Left cardiac atrium (tissue), 4 donors: ENCODE results near the gene COL28A1. TPM values are rescaled to one million over a fixed set of nuclear protein-coding genes. Genes with fewer than 3 reads are reported as not detected.

Experiments
- ATAC-seq, 2 donors: fragments of 200-7000 bp; cut with Tn5 transposase; one replicate each; pipeline ENCODE4 v1.9.1; 2020; ENCODE audit warnings: mild to moderate bottlenecking in 2 of 2, moderate library complexity in 2 of 2
- DNase-seq: peaks from one replicate; pipeline ENCODE4 v3.0.0-alpha.2; 2020
- intact Hi-C, 2 donors: fragments of 100-400 bp; cut with DNase I; formaldehyde crosslinking; loops; one replicate each; pipeline versions ENCODE4 v1.14.1 to v1.15.1; 2022 to 2023
- total RNA-seq, 2 donors: library from RNA; stranded (reverse); fragmentation: NEBNext Ultra II Directional; extraction: Animal tissue kit (Norgen Biotek cat#: 25700); gene quantifications; one replicate each; pipeline ENCODE4 v1.2.1, GENCODE V29; 2021
- donor health status: DM: no; HTN: yes; CAD: no.
- donor health status: DM: no; HTN: yes; CAD: no; lungs with severe emphysema.
- donor health status: DM: yes; HTN: yes; CAD: no.
- donor health status: Dilated cardiomyopathy.

The COL28A1 gene
- total RNA-seq, 2 donors from 2014 or later, result 3.6 to 8.9 TPM

DNA sequence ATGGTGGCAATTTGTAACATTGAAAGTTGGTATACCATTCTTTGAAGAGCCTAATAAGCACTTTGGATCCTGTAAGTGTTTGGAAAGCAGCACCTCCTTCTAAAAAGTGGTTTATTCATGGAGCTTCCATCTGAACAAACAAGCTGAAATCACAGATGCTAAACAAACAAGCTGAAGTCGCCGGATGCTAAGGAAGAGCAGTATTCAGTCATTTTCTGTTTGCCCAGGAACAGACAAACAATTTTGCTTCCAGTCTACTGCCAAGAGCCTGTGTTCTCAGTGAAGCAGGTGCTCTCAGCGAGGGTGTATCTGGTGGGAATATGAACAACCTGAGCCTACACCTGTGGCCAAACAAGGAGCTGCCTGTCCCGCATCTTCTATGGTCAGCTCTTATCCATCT is 6.3 kb downstream of the COL28A1 start:
- no peak for DNase-seq
- ATAC-seq, result no peak
- intact Hi-C loops, result no loop called here

DNA sequence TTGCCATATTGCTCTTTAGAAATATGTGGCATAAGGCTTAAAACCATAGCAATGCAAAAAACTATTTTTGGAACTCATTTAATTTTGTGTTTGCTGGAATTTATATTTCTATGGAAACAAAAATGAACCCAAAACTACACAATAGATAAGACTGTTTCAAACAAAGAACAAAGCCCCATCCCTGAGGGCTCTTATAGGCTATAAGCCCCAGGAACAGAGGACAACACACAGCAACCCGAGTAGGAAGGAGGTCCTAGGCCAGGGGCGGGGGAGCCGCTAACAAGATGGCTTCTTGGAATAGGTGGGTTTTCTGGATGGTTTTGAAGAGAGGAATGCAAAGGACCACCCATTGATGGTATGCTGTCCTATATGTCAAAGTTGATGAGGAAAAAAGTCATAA is 8.6 kb downstream of the COL28A1 start:
- intact Hi-C loops, result no loop called here
- DNase-seq, result no peak
- no peak for ATAC-seq

DNA sequence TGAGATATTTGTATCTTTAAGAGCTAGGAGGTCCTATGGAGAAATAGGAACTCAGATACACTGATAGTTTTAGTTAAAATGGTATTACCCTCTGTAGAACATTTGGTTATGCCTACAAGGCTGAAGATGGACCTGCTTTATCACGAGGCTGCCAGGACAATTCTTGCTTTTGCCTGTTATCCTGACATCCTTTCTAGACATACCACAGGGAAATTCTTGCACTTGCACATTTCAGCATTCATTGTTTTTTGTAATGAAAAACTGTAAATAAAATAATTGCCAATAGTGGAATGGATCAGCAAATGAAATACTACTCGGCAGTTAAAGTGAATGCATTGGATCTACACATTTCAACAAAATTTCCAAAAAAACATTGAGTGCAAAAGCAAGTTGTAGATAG is 9.7 kb downstream of the COL28A1 start:
- intact Hi-C loops, result no loop called here
- DNase-seq (no peak), ATAC-seq (no peak)

DNA sequence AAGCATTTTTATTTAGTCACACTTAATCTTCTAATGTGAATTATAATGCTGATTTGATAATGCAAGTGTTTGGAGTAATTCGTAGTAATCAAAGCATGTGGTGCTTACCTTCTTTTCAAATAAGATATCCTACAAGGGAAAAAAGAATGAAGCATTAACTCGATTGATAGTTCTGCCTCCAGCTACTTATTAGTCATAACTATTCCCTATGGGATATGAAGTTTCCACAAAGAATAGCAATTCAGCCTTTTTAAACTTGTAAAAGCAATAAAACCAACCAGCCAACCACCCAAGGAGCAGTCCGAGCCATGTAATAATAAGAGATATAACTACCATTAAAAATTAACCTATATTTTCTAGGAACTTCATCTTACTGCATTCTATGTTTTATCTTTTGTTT is 11.6 kb downstream of the COL28A1 start:
- ATAC-seq, result no peak

DNA sequence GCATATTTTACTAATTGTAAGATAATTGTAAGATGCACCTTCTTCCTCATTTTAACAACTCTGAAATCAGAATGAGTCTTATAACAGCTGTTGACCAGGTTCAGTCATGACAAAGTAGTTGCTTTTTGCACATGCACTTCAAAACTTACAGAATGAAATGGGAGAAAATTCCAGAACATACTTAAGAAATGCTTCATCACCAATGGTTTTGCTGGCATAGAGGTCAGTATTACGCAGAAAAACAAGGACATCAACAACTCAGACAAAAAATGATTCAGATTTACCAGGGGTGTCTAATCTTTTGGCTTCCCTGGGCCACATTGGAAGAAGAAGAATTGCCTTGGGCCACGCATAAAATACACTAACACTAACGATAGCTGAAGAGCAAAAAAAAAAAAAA is 13.3 kb downstream of the COL28A1 start:
- DNase-seq (no peak), ATAC-seq (no peak)
- intact Hi-C loops, result no loop called here

More for the DNA sequence above, 11.6 kb downstream of the COL28A1 start:
- intact Hi-C loops, result no loop called here
- no peak for DNase-seq

DNA sequence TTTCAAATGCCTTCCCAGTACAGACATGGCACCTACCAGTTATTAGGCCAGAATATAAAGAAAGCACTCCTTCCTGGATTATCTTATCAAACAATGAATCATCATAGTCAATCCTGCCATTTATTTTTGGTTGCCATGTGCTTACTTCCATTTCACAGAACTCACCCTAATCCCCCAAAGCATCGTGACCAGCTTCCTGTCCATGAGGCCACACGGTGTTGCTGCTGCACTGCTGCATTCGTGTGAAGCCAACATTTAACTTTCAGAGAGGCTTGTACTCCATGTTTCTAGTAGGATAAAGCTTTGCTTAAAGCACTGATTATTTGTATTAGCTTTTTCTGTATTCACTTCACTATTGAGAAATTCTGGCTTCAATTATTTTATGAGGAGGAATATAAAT is 14.4 kb downstream of the COL28A1 start:
- intact Hi-C loops, result no loop called here
- DNase-seq, result no peak
- ATAC-seq, result no peak

DNA sequence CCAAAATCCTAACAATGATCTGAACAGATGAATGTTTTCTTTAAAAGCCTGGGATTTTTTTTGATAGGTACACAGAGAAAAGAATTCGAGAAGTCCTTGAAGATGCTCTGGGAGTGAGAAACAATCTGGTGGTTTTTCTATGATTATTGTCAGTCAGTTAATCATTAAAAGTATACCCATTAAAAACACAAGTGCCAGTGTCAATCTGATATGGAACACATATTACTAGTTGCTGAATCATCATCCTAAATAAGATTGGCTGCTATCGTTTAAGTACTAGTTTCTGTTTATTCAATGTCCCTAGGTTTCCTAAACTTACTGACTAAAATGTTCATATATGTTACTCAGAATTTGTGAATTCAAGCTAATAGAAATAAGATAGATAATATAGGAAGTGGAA is 16.1 kb downstream of the COL28A1 start:
- intact Hi-C loops, result no loop called here
- no peak for ATAC-seq

DNA sequence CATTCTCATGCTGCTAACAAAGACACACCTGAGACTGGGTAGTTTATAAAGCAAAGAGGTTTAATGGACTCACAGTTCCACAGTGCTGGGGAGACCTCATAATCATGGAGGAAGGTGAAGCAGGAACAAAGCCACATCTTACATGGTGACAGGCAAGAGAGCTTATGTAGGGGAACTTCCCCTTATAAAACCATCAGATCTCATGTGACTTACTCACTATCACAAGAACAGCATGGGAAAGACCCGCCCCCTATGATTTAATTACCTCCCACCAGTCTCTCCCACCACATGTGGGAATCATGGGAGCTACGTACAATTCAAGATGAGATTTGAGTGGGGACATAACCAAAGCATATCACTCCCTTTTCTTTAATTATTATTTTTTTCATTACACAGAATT is 16.6 kb downstream of the COL28A1 start:
- ATAC-seq (no peak), DNase-seq (no peak)
- intact Hi-C loops, result no loop called here

More for the DNA sequence above, 16.1 kb downstream of the COL28A1 start:
- no peak for DNase-seq

DNA sequence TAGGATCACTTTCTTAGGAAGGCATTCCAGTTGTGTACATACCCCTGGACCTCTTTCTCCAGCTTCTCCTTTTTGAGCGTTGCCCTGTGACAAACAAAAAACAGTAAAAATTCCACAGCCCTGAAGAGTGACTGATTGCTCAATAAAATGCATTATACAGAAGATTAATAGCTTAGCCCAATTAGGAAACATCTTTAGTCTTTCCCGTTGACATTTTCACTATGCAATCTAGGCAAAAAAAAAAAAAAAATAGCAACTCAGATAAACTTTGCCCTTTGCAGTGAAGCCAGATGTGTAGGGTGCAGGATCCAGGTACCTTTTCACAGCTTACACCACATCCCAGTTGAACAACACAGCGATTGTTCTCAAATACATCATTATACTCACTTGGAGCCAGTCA is 17.9 kb downstream of the COL28A1 start:
- DNase-seq (no peak), ATAC-seq (peak in 1 of 2 donors; percentile 41)
- intact Hi-C loops, result no loop called here

DNA sequence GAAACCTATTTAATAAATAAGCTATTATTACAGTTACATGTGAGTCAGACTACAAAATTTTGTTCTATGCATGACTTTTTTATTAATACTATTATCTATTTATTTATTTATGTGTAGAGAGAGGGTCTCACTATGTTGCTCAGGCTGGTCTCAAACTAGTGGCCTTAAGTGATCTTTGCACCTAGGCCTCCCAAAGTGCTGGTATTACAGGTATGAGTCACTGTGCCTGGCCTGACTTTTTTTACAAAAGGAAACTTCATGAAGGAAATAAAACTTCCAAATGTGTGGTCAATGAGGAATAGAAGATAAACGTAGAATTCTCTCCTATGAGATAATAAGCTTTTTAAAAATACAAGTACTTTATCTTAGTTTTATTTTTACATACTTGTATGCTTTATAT is 19.0 kb downstream of the COL28A1 start:
- intact Hi-C loops, result no loop called here
- no peak for DNase-seq
- no peak for ATAC-seq

DNA sequence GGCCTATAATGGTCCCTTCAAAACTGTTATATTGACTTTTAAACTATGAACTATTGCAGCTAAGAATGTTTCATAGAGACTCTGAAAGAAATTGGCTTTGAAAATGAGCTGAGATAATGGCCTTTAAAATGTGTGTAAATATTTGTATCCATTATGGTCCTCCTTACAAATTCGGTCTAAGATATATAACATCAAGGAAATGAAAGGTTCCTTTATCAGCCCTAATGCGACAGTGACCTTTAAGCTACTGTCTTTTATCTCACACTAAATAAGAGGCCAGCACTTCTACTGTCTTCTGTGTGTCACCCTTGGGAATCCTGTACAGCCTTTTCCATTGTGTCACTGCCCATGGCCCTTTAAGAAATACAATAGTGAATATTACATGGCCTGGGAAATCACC is 19.5 kb downstream of the COL28A1 start:
- DNase-seq (no peak), ATAC-seq (no peak)
- intact Hi-C loops, result no loop called here

DNA sequence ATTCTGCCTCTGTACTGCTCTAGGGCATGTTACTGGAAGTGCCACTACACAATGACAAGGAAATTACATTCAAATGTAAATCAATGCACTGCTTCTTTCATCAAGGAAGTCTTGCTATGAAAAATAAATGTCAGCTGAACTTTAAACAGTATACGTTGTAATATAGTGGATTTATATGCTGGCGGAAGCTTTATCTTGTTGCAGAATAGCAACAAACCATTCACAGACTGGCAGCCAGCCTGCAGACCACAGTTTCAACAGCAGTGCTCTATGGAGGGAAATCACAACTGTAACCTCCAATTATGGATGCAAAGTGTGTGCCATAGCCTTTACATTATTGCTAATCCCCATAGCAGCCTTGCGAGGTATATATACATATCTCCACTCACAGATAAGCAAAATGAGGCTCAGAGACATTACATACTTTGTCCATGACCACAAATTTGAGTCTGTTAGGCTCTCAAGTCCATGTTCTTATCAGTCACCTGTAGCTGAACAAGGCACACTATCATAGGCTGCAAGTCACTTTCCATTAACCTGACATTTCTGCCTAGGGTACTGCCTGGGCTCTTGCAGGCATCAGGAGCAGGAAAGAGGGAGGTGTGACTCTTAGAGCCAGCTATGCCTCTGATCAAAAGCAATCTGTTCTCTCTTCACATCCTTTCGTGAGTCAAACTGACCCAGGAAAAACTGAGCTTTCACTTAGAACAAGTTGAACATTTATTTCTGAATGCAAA is 22.6 kb downstream of the COL28A1 start:
- DNase-seq (no peak), ATAC-seq (no peak)
- intact Hi-C loops, result no loop called here

DNA sequence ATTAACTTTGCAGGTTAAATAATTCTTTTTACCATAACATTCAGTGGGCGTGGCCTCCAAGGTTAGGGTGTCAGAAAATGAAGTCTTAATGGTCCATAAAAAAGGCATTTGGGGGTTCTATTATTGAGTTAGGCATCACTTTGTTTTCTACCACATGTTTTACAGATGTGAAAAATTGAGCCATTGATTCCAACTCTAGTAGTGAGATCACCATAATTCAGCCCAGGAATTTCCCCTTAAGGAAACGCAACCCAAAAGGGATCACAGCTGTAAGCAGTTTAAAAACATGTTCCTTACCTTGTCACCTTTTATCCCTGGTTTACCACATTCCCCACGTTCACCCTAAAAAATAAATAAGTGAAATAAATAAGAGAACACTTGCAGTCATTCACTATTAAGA is 24.9 kb downstream of the COL28A1 start:
- intact Hi-C loops, result no loop called here
- ATAC-seq, result no peak
- no peak for DNase-seq

DNA sequence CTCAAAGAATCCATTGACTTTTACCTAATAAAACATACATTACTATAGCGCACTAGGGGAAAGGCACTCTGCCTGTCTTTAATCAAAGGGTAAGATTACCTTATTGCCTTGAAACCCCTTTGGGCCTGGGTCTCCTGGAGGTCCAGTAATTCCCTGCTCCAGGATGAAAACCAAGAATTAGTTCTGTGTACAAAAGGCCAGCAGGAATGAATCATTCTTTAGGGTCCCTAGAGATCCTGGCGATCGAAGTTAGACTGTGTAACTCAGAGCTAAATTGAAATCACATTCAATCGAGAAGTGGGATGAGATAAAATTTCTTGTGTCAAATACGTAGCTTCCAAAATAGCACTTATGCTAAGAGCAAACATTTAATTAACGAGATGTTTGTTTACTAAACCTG is 29.8 kb downstream of the COL28A1 start:
- intact Hi-C loops, result no loop called here
- peak in 1 of 2 donors; percentile 46 for ATAC-seq
- DNase-seq, result no peak

DNA sequence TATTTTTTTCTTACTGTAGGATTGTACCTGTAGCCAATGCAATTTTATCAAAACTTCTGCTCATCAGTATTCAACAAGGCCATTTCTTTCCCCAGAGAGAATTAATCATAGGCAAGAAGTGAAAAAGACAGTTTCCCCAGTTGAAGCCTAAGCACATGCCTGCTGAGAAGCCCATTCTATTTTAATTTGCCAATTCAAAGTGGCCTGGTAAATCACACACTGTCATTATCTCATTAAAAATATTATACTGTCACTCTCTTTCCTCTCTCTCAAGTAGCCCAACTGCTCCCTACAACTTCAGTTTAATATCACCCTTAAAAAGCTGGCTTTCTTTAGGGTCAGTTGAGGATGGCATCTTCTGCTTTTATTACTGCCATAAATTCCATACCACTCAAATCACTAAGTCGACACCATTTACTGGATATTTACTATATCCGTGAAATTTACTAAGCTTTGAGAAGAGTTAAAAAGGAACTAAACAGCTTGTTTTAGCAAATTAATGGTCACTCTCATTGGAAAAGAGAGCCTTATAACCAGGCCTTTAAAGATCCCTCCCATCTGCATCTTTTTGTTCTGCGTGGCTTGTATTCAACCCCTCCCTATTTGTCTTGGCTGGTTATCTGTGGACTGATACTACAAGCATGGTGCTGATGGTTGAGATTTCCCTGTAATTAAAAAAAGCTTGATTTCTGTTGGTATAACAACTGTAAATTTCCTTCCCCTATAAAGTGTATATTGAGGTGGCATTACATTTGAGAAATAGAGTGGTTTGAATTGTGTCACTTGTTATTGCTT is 30.6 kb downstream of the COL28A1 start:
- intact Hi-C loops, result no loop called here
- ATAC-seq, result no peak
- no peak for DNase-seq

DNA sequence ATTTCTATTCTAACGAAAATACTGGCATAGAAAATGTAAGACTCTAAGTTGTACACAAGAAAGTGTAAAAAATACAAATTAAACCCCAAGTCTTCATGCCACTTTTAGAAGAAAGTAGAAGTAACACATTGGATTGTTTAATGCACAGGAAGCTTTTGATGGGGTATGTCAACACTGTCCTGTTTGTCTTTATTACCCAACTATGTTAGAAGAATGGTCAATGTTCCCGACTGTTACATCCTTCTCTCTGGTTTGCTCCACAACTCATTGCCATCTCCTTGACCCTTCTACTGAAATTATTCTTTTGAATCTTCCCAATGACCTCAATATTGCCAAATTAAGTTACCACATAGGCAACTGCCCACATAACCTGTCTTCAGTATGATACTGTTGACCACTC is 35.8 kb downstream of the COL28A1 start:
- ATAC-seq, result no peak
- intact Hi-C loops, result no loop called here
- no peak for DNase-seq

DNA sequence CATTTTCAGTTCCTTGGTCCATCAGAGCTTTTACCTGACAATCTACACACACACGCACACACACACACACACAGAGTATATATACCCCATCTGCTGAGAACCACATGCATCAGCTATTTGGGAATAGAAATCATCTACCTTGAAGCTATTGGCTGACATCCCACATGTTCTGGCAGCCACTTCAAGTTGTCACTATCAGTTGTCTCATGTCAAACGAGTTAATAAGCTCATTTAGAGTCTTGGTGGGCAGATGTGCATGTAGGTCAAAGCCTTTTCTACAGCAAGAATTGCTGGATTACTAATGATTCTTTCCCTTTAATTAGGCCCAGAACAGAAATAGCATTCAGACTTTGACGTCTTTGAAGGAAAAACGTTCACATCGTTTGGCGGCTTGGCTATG is 36.8 kb downstream of the COL28A1 start:
- intact Hi-C loops, result no loop called here
- DNase-seq (no peak), ATAC-seq (no peak)

DNA sequence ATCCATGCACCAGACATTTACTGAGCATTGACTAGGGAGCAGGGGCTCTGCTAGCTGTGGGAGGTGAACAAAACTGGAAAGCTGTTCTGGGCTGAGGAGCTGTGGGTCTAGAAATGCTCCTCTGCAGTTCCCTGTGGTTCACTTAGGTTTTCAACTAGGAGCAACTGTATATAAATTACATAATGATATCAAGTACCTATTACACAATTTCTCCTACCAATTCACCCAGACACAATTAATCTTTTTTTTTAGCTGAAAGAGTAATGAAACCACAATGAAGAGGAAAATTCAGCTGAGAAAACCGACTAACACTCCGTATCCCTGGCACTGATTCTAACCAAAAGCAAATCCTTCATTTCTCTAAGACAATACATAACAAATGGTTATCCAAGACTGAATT is 39.4 kb downstream of the COL28A1 start:
- no peak for ATAC-seq
- intact Hi-C loops, result no loop called here
- no peak for DNase-seq

DNA sequence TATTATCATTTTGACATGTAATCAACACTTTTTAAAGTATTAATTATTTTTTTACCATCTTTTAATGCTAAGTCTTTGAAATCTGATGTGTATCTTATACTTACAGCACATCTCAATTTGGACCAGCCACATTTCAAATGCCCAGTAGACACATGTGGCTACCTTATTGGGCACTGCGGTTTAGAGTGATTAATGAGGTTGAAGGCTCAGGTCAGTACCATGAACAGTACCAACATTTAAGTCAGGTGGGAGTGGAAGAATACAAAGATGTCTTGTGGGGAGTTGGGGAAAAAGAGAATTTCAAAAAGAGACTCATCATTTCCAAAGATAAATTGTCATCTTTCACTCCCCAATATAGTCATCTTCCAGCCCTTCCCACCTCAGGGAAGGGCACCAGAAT is 40.5 kb downstream of the COL28A1 start:
- ATAC-seq (no peak), DNase-seq (no peak)
- intact Hi-C loops, result no loop called here

DNA sequence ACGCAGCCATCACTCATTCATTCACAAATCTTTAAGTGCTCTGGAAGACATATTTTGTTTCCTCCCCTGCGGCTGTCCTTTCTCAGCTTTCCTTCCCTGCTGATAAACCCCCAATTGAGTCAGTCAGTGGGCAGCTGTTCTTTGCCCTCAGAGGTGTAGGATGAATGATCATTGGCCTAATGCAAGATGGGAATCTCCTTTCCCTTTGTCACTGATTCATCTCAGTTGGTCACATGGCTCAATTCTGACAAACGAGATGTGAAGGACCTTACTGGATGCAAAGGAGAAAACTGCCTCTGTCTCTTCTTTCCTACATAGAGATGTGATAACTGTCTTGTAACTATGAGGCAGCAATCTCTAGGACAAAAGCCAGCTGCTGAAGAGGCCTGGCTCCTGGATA is 44.6 kb downstream of the COL28A1 start:
- no peak for ATAC-seq

DNA sequence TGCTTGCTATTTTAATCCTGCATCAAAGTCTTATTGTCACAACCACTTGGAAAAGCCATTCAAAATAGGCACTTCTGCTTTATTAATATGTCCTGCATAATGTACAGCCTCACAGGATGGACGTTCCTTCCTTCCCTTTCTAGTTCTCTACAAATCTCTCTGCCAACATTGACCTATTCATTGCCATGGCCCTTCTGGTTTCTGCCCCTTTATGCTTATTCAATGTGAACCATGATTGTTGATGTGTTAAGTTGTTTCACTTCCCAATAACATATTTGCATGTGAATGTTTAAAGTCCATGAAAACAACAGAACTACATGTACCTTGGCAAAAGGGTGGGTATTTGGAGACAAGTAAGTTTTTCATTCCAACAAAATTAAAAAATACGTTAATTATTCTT is 45.7 kb downstream of the COL28A1 start:
- DNase-seq, result no peak
- intact Hi-C loops, result no loop called here
- no peak for ATAC-seq

More for the DNA sequence above, 44.6 kb downstream of the COL28A1 start:
- intact Hi-C loops, result no loop called here
- no peak for DNase-seq
